Hepatocyte (in vitro differentiated cells): ENCODE results near the gene FBLN2. TPM values are rescaled to one million over a fixed set of nuclear protein-coding genes. Genes with fewer than 3 reads are reported as not detected.

Experiments used
- DNase-seq: peaks from one replicate; pipeline ENCODE4 v3.0.0-alpha.2; 2016; ENCODE audit warnings: low spot score
- H2AFZ ChIP-seq: fragments of 200-600 bp; sonication (generic); 2 replicates; pipeline ENCODE4 v1.6.0; 2016; ENCODE audit warnings: antibody characterized with exemption, mild to moderate bottlenecking
- H3K27ac ChIP-seq: fragments of 200-600 bp; sonication (generic); 2 replicates; pipeline ENCODE4 v1.5.1; 2016; ENCODE audit warnings: mild to moderate bottlenecking
- H3K27me3 ChIP-seq: fragments of 200-600 bp; sonication (generic); 2 replicates; pipeline ENCODE4 v1.6.1; 2016
- H3K36me3 ChIP-seq: fragments of 200-600 bp; sonication (generic); replicated peaks from 2 replicates; pipeline ENCODE4 v1.5.1; 2016; ENCODE audit warnings: low read depth; ENCODE audit not compliant: insufficient read depth
- H3K4me1 ChIP-seq: fragments of 200-600 bp; sonication (generic); 2 replicates; pipeline ENCODE4 v1.5.1; 2016; ENCODE audit warnings: mild to moderate bottlenecking, moderate library complexity; ENCODE audit not compliant: insufficient read depth
- H3K4me2 ChIP-seq: fragments of 200-600 bp; sonication (generic); 2 replicates; pipeline ENCODE4 v1.6.0; 2016
- H3K4me3 ChIP-seq: fragments of 200-600 bp; sonication (generic); 2 replicates; pipeline ENCODE4 v1.5.1; 2016; ENCODE audit warnings: mild to moderate bottlenecking
- H3K79me2 ChIP-seq: fragments of 200-600 bp; sonication (generic); 2 replicates; pipeline ENCODE4 v1.6.0; 2017; ENCODE audit warnings: mild to moderate bottlenecking
- H3K9me2 ChIP-seq: fragments of 200-600 bp; sonication (generic); replicated peaks from 2 replicates; pipeline ENCODE4 v1.6.0; 2017; ENCODE audit warnings: mild to moderate bottlenecking; ENCODE audit not compliant: insufficient read depth
- H3K9me3 ChIP-seq: fragments of 200-600 bp; sonication (generic); 2 replicates; pipeline ENCODE4 v1.5.1; 2016; ENCODE audit warnings: low read depth, mild to moderate bottlenecking
- H4K20me1 ChIP-seq: fragments of 200-600 bp; sonication (generic); 2 replicates; pipeline ENCODE4 v1.6.0; 2016; ENCODE audit warnings: mild to moderate bottlenecking; ENCODE audit not compliant: insufficient read depth, poor library complexity, severe bottlenecking
- EZH2 ChIP-seq: fragments of 200-600 bp; sonication (generic); IDR thresholded peaks from 2 replicates; pipeline ENCODE4 v1.6.1; 2016; ENCODE audit warnings: antibody characterized with exemption, mild to moderate bottlenecking, borderline replicate concordance
- EZH2phosphoT487 ChIP-seq: fragments of 200-600 bp; sonication (generic); IDR thresholded peaks from one replicate; pipeline ENCODE4 v1.6.1; 2018; ENCODE audit warnings: antibody characterized with exemption, mild to moderate bottlenecking, low read depth, moderate library complexity; ENCODE audit not compliant: unreplicated experiment, severe bottlenecking
- WGBS: methylation state at CpG from one replicate; pipeline ENCODE4 v1.1.6; 2016; ENCODE audit warnings: low lambda C conversion rate; ENCODE audit errors: missing lambda C conversion rate; 5-methylcytosine and 5-hydroxymethylcytosine counted together
- polyA plus RNA-seq: library from polyadenylated mRNA; unstranded; fragments of >200 nt; fragmentation: Nextera tagmentation; extraction: Ambion mirVana; gene quantifications from 2 replicates; pipeline ENCODE4 v1.2.1, GENCODE V29; 2016
- total RNA-seq: library from RNA; depleted of rRNA; stranded (reverse); fragments of >200 nt; gene quantifications from 2 replicates; pipeline ENCODE4 v1.2.3, GENCODE V29; 2014
- TF ChIP-seq, protein P1 (sequence below): fragments of 200-600 bp; sonication (generic); IDR thresholded peaks from 2 replicates; pipeline ENCODE4 v1.5.1; 2016; ENCODE audit warnings: antibody characterized with exemption, mild to moderate bottlenecking; ENCODE audit not compliant: poor library complexity

FBLN2 gene
- total and polyA plus RNA-seq, 2 experiments from 2014 or later: 75.8 to 76.2 TPM

DNA sequence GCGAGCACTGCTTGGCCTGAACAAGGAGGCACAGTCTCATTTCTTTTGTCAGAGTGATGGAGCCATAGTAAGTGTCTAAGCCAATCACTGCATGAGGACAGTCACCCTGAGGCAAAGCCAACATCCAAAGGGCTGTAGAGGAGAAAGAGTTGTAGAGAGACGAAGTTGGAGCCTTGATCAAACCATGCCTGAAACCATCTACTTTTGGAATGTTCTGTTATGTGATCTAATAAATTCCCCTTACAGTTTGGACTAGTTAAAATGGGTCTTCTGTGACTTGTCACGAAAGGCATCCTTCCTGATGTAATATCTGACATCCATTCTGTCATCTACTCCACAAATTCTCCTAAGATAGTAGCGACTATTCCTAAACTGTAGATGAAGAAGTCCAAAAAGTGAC, 128.3 kb downstream of the FBLN2 start:
- DNase-seq: no peak
- H3K27ac ChIP-seq: no peak overlapping the region
- no peak for TF ChIP-seq EZH2phosphoT487
- TF ChIP-seq, protein P1, sequence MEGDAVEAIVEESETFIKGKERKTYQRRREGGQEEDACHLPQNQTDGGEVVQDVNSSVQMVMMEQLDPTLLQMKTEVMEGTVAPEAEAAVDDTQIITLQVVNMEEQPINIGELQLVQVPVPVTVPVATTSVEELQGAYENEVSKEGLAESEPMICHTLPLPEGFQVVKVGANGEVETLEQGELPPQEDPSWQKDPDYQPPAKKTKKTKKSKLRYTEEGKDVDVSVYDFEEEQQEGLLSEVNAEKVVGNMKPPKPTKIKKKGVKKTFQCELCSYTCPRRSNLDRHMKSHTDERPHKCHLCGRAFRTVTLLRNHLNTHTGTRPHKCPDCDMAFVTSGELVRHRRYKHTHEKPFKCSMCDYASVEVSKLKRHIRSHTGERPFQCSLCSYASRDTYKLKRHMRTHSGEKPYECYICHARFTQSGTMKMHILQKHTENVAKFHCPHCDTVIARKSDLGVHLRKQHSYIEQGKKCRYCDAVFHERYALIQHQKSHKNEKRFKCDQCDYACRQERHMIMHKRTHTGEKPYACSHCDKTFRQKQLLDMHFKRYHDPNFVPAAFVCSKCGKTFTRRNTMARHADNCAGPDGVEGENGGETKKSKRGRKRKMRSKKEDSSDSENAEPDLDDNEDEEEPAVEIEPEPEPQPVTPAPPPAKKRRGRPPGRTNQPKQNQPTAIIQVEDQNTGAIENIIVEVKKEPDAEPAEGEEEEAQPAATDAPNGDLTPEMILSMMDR: no peak
- no peaks in the 10 kb centered on the region for H4K20me1 ChIP-seq
- no peaks in the 10 kb centered on the region for H3K79me2 ChIP-seq
- H3K4me3 ChIP-seq: no peak overlapping the region
- no peak overlapping the region for H2AFZ ChIP-seq
- H3K27me3 ChIP-seq: peaks cover 5% of the 10 kb centered on the region
- 90% methylated on average over 4 of the region's 4 CpGs for WGBS
- H3K4me1 ChIP-seq: no peaks in the 10 kb centered on the region
- H3K9me3 ChIP-seq: no peaks in the 10 kb centered on the region
- H3K36me3 ChIP-seq: no peaks in the 10 kb centered on the region
- H3K4me2 ChIP-seq: no peak overlapping the region
- no peaks in the 10 kb centered on the region for H3K9me2 ChIP-seq

DNA sequence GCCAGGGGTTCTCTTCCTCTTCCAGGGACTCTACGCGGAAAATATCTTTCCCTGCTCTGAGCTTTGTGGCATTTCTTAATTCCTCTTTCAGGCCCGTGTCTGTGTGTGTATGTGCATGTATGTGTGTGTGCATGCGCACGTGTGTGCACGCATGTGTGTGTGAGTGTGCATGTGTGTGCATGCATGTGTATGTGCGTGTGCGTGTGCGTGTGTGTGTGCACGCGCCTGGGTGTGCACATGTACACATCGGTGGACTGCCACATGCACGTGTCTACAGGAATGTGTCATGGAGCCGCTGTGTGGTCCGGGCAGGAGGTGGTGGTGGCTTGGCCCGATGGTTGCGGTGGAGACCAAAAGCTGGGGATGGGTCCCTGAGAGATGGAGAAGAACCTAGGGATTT, 133.0 kb downstream of the FBLN2 start:
- no peak overlapping the region for H3K4me2 ChIP-seq
- H2AFZ ChIP-seq: no peak overlapping the region
- no peaks in the 10 kb centered on the region for H3K79me2 ChIP-seq
- no peaks in the 10 kb centered on the region for H4K20me1 ChIP-seq
- H3K27ac ChIP-seq: no peak overlapping the region
- DNase-seq: no peak
- H3K4me1 ChIP-seq: no peaks in the 10 kb centered on the region
- no peaks in the 10 kb centered on the region for H3K36me3 ChIP-seq
- 93% methylated on average over 17 of the region's 17 CpGs for WGBS
- no peaks in the 10 kb centered on the region for H3K27me3 ChIP-seq
- no peak overlapping the region for H3K4me3 ChIP-seq
- TF ChIP-seq, protein P1: no peak
- no peak for TF ChIP-seq EZH2phosphoT487
- no peak for TF ChIP-seq EZH2
- H3K9me2 ChIP-seq: no peaks in the 10 kb centered on the region
- H3K9me3 ChIP-seq: no peaks in the 10 kb centered on the region

DNA sequence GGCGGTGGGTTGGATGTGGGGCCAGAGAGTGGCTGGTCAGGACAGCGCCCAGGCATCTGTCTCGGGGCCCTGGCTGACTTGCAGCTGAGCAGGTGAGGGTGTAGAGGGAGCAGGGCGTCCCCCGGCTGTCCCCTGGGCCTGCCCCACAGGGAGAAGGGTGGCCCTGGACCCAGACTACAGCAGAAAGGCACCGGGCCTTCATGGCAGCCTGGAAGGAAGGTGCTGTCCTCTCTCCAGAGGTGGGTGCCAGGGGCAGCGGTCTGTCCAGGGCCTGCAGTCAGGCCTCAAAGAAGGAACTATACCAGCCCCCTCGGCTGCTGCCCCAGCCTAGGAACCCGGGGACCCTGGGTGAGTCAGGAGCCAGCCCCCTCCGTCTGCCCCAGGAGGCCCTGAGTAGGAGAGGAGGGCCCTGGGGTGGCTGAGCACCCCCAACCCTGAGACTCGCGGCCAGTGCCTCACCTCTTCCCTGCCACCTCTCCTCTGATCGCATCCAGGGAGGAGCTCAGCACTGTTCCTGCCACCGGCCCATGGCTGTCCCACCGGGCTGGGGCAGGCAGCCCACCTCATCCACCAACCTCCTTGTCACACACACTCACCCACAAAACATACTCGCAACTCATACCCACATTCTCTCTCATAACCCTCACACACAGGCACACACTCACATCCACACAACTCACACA, 133.5 kb downstream of the FBLN2 start:
- H3K27ac ChIP-seq: no peak overlapping the region
- TF ChIP-seq EZH2phosphoT487 (no peak), EZH2 (no peak)
- TF ChIP-seq, protein P1: no peak
- H2AFZ ChIP-seq: no peak overlapping the region
- no peaks in the 10 kb centered on the region for H3K9me2 ChIP-seq
- H3K36me3 ChIP-seq: no peaks in the 10 kb centered on the region
- H3K27me3 ChIP-seq: no peaks in the 10 kb centered on the region
- no peak overlapping the region for H3K4me2 ChIP-seq
- H3K4me3 ChIP-seq: no peak overlapping the region
- H4K20me1 ChIP-seq: no peaks in the 10 kb centered on the region
- no peak for DNase-seq
- no peaks in the 10 kb centered on the region for H3K9me3 ChIP-seq
- no peaks in the 10 kb centered on the region for H3K4me1 ChIP-seq
- no peaks in the 10 kb centered on the region for H3K79me2 ChIP-seq
- WGBS: 96% methylated on average over 15 of the region's 16 CpGs

DNA sequence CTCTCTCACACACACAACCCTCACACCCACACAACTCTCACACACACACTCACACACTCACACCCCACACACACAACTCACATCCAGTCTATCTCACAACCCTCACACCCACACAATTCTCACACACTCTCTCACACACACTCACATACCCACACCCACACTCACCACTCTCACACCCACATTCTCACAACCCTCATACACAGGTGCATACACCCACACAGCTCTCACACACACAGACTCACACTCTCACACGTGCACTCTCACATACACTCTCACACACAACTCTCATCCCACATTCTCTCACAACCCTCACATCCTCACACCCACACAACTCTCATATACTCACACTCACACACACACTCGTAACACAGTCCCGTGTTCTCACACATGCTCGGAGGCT, 134.4 kb downstream of the FBLN2 start:
- Histone ChIP-seq H3K4me3 (no peak overlapping the region), H3K4me2 (no peak overlapping the region), H3K9me3 (no peaks in the 10 kb centered on the region), H3K4me1 (no peaks in the 10 kb centered on the region), H3K36me3 (no peaks in the 10 kb centered on the region), H2AFZ (no peak overlapping the region), H3K79me2 (no peaks in the 10 kb centered on the region), H4K20me1 (no peaks in the 10 kb centered on the region), H3K27me3 (no peaks in the 10 kb centered on the region), H3K27ac (no peak overlapping the region), H3K9me2 (no peaks in the 10 kb centered on the region)
- no peak for DNase-seq
- TF ChIP-seq, protein P1: no peak
- TF ChIP-seq EZH2phosphoT487: no peak
- TF ChIP-seq EZH2: no peak
- WGBS: 97% methylated on average over 4 of the region's 4 CpGs
